ENCODE measurements around the gene MYO18A. TPM values are rescaled to one million over a fixed set of nuclear protein-coding genes. Genes with fewer than 3 reads are reported as not detected.

Gene MYO18A
- total and polyA plus RNA-seq, 2 of the 4 experiments (the other 2 are of a cell fraction): 22.4 to 39.1 TPM

GRCh38 chr17:29116804-29117753, 63.1 kb downstream of the MYO18A start:
- DNase-seq (peak; percentile 47), ATAC-seq (ENCODE audit: low read depth) (peak; percentile 78)
- no peak overlapping the region for H3K14ac ChIP-seq (replicated peaks; ENCODE audit: low read depth, low read length)
- H3K56ac ChIP-seq (ENCODE audit: extremely low read depth, insufficient read depth, low read length): no peak overlapping the region
- 0 out of 2 replicates have a peak overlapping the region, but pooled peaks have one; percentile 27 for H3K4ac ChIP-seq (ENCODE audit: low read depth, low read length)
- no peaks in the 10 kb centered on the region for H3K27me3 ChIP-seq (ENCODE audit: control insufficient read depth, insufficient read depth, low read length)
- H3K18ac ChIP-seq (ENCODE audit: low read depth, low read length): no peak overlapping the region
- H2BK120ac ChIP-seq (ENCODE audit: low read depth, low read length): no peak overlapping the region
- no peak overlapping the region for H4K91ac ChIP-seq (ENCODE audit: insufficient read depth, low read depth, low read length)
- H2AK9ac ChIP-seq (replicated peaks; ENCODE audit: low read depth, low read length, poor library complexity): peak overlapping the region; percentile 82
- H3K27ac ChIP-seq (ENCODE audit: insufficient read depth, low read length): no peak overlapping the region
- no peak overlapping the region for H3K9ac ChIP-seq (ENCODE audit: low read depth, low read length)
- no peak overlapping the region; the same call in 1 of the 2 replicates for H2AK5ac ChIP-seq (ENCODE audit: low read depth, low read length)
- TF ChIP-seq CHD1 (IDR thresholded peaks at IDR 0.05; ENCODE audit: low read depth, low read length) (no peak), SMC3 (IDR thresholded peaks at IDR 0.05; ENCODE audit: low read depth, low read length) (peak; percentile 48), RAD21 (IDR thresholded peaks at IDR 0.05; ENCODE audit: low read length) (peak; percentile 70), CTCF (conservative IDR thresholded peaks at IDR 0.05; ENCODE audit: low read depth, low read length) (peak; percentile 77)
- no peak overlapping the region for H4K5ac ChIP-seq (ENCODE audit: low read depth, low read length)
- WGBS, 2 experiments (ENCODE audit: extremely low coverage in 2 of 2, insufficient read length in 1 of 2): 7% methylated on average over 5 of the region's 26 CpGs; no CpG with 5 or more reads in 1 of the 2 experiments
- H3K9me3 ChIP-seq (ENCODE audit: control insufficient read depth, insufficient read depth, low read length): no peaks in the 10 kb centered on the region
- 0 out of 2 replicates have a peak, but pooled peaks cover 7% of the 10 kb centered on the region for H3K9me1 ChIP-seq (ENCODE audit: insufficient read depth, low read length)
- H4K20me1 ChIP-seq (ENCODE audit: insufficient read depth, low read length): peaks cover 29% of the 10 kb centered on the region
- peaks cover under 1 to 10% of the 10 kb centered on the region in 2 experiments; a peak in 2 of 4 replicates for H3K79me1 ChIP-seq (ENCODE audit: low read depth in 1 of 2, low read length in 2 of 2)
- no TSS peak for BruUV-seq (replicated peaks)
- peak overlapping the region; percentile 80 for H2AFZ ChIP-seq (replicated peaks; ENCODE audit: low read length, poor library complexity)
- in situ Hi-C loops (cut with MboI; ENCODE audit: low sequenced_read_pairs): no loop called here
- no peak overlapping the region for H3K4me2 ChIP-seq (ENCODE audit: low read depth, low read length)
- CTCF ChIA-PET: interaction anchor here (0.6 to 3.1 kb wide), 20 partner anchors 9 to 712 kb away, joined by 3 to 42 read pairs (median 4); partner anchors contain the start of gene TLCD1
- POLR2A ChIA-PET (ENCODE audit: unreplicated experiment): interaction anchor here (0.7 kb wide), 1 partner anchor 198 kb away, joined by 5 read pairs; no protein-coding TSS in a partner anchor
- H3K4me1 ChIP-seq (ENCODE audit: control insufficient read depth, insufficient read depth, low read length): no peaks in the 10 kb centered on the region
- intact Hi-C loops (cut with micrococcal nuclease): loop anchor here (2.0 kb wide), 1 partner anchor 388 kb away; the partner anchor contains the start of gene NEK8
- no peak overlapping the region for H3K23ac ChIP-seq (ENCODE audit: low read depth, low read length)
- peaks cover 36% of the 10 kb centered on the region for H3K36me3 ChIP-seq (ENCODE audit: control insufficient read depth, insufficient read depth, low read length)
- no peak overlapping the region for H2BK15ac ChIP-seq (ENCODE audit: low read depth, low read length)
- dilution Hi-C loops (cut with HindIII; ENCODE audit: low sequenced_read_pairs, unreplicated experiment): no loop called here
- no peak overlapping the region for H2BK5ac ChIP-seq (ENCODE audit: low read depth, low read length, poor library complexity, severe bottlenecking)
- no peak overlapping the region for H3K4me3 ChIP-seq (ENCODE audit: insufficient read depth, low read depth, low read length)
- H2BK20ac ChIP-seq (ENCODE audit: low read depth, low read length): no peak overlapping the region
- no peak overlapping the region for H4K8ac ChIP-seq (ENCODE audit: low read depth in 2 of 2, low read length in 2 of 2)

All from IMR-90 (cell line).